HL-60 (cell line): Measurements from ENCODE around the gene MRPS18A.
"Not testable (repeated sequence)": the region's sequence is repeated elsewhere in the genome, so short reads cannot be mapped to it uniquely, and the experiment has no call there.

Source experiments
- DNase-seq, 2 experiments: peaks; one replicate each; pipeline ENCODE4 v3.0.0-alpha.2; 2010 to 2020; ENCODE audit warnings: low read depth in 1 of 2, low spot score in 1 of 2
- H3K27ac ChIP-seq: fragments of 250-450 bp; sonication (Bioruptor Pico); replicated peaks from 2 replicates; pipeline ENCODE4 v1.5.1; 2020; ENCODE audit warnings: mild to moderate bottlenecking, moderate library complexity
- H3K27me3 ChIP-seq: fragments of 250-450 bp; sonication (Bioruptor Pico); 2 replicates; pipeline ENCODE4 v1.5.1; 2021; ENCODE audit warnings: mild to moderate bottlenecking, moderate library complexity; ENCODE audit not compliant: insufficient read depth, poor library complexity, severe bottlenecking
- H3K4me3 ChIP-seq: replicated peaks from 2 replicates; pipeline ENCODE4 v1.5.1; 2011; ENCODE audit warnings: mild to moderate bottlenecking, control low read depth, low read length; ENCODE audit not compliant: insufficient read depth
- CTCF ChIP-seq: IDR thresholded peaks from one replicate; pipeline ENCODE4 v1.5.1; 2011; ENCODE audit warnings: low read length, control low read depth, inconsistent platforms; ENCODE audit not compliant: insufficient read depth
- GABPA ChIP-seq: IDR thresholded peaks from 2 replicates; pipeline ENCODE4 v1.6.1; 2012; ENCODE audit warnings: low read depth
- POLR2AphosphoS5 ChIP-seq: IDR thresholded peaks from 2 replicates; pipeline ENCODE4 v1.6.1; 2012; ENCODE audit warnings: low read depth
- SPI1 ChIP-seq: IDR thresholded peaks from 2 replicates; pipeline ENCODE4 v1.6.1; 2012; ENCODE audit warnings: low read depth, mild to moderate bottlenecking, borderline replicate concordance
- TF ChIP-seq, protein P1 (sequence below): IDR thresholded peaks from 2 replicates; pipeline ENCODE4 v1.6.1; 2012; ENCODE audit warnings: low read depth; ENCODE audit not compliant: insufficient replicate concordance

Gene MRPS18A

GRCh38 chr6:43657221-43657802 is 30.3 kb downstream of the MRPS18A start:
- H3K4me3 ChIP-seq: no peak overlapping the region
- TF ChIP-seq POLR2AphosphoS5 (no peak), SPI1 (no peak), GABPA (no peak), CTCF (no peak)
- TF ChIP-seq, protein P1, sequence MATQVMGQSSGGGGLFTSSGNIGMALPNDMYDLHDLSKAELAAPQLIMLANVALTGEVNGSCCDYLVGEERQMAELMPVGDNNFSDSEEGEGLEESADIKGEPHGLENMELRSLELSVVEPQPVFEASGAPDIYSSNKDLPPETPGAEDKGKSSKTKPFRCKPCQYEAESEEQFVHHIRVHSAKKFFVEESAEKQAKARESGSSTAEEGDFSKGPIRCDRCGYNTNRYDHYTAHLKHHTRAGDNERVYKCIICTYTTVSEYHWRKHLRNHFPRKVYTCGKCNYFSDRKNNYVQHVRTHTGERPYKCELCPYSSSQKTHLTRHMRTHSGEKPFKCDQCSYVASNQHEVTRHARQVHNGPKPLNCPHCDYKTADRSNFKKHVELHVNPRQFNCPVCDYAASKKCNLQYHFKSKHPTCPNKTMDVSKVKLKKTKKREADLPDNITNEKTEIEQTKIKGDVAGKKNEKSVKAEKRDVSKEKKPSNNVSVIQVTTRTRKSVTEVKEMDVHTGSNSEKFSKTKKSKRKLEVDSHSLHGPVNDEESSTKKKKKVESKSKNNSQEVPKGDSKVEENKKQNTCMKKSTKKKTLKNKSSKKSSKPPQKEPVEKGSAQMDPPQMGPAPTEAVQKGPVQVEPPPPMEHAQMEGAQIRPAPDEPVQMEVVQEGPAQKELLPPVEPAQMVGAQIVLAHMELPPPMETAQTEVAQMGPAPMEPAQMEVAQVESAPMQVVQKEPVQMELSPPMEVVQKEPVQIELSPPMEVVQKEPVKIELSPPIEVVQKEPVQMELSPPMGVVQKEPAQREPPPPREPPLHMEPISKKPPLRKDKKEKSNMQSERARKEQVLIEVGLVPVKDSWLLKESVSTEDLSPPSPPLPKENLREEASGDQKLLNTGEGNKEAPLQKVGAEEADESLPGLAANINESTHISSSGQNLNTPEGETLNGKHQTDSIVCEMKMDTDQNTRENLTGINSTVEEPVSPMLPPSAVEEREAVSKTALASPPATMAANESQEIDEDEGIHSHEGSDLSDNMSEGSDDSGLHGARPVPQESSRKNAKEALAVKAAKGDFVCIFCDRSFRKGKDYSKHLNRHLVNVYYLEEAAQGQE: no peak
- no peaks in the 10 kb centered on the region for H3K27me3 ChIP-seq
- H3K27ac ChIP-seq: no peak overlapping the region
- no peak for DNase-seq

DNA sequence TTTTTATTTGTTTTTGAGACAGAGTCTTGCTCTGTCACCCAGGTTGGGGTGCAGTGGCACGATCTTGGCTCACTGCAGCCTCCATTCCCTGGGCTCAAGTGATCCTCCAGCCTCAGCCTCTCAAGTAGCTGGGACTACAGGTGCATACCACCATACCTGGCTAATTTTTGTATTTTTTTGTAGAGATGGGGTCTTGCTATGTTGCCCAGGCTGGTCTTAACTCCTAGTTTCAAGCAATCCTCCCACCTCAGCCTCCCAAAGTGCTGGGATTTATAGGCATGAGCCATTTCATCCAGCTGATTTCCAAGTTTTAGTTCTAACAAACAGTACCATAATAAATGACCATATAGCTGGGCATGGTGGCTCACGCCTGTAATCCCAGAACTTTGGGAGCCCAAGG is 34.8 kb downstream of the MRPS18A start:
- not testable (repeated sequence) for H3K4me3 ChIP-seq, H3K27ac ChIP-seq, DNase-seq, H3K27me3 ChIP-seq

GRCh38 chr6:43648248-43648647 is 39.3 kb downstream of the MRPS18A start:
- H3K27ac ChIP-seq: no peak overlapping the region
- TF ChIP-seq, protein P1: no peak
- TF ChIP-seq SPI1: no peak
- no peak for TF ChIP-seq POLR2AphosphoS5
- TF ChIP-seq CTCF: no peak
- no peak overlapping the region for H3K4me3 ChIP-seq
- DNase-seq: no peak
- H3K27me3 ChIP-seq: no peaks in the 10 kb centered on the region

DNA sequence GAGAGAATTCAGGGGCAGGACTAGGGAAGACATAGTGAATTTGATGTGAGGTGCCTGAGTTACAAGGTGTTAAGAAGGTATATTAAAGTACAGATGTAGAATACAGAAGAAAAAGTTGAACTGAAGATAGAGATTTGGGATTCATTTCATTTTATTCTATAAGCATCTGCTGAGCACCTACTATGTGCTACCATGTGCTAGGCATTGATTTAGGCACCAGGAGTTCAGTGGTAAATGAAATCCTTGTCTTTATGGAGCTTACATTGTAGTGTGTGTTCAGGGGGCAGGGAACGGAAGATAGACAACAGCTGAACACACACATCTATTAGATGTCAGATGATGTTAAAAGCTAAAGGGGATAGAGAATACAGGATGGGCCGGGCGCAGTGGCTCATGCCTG is 40.0 kb downstream of the MRPS18A start:
- TF ChIP-seq POLR2AphosphoS5 (no peak), GABPA (no peak), SPI1 (no peak), CTCF (no peak)
- TF ChIP-seq, protein P1: no peak
- no peak for DNase-seq
- Histone ChIP-seq H3K27ac (no peak overlapping the region), H3K27me3 (no peaks in the 10 kb centered on the region), H3K4me3 (no peak overlapping the region)
